Measurements from ENCODE around the gene SEC14L5.

The SEC14L5 gene

DNA sequence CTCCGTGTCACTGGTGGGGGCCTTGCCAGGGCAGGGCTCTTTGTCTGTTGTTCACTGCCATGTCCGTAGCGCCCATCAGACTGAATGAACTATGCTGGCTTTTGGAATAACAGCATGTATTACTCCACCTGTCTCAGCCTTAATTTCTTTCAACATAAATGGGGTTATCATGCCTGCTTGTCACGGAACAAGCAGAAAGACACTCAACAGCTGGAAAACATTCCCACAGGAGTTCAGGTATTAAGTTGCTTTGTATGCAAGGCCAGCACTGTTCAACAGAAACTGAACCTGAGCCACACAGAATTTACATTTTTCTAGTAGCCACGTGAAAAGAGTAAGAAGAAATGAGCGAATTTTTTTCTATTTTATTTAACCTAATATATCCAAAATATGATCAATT is 34.3 kb upstream of the SEC14L5 start:
- Histone ChIP-seq H3K4me1 (ENCODE audit: insufficient read depth, low read length, severe bottlenecking) (no peaks in the 10 kb centered on the region), H3K4me2 (ENCODE audit: low read length) (no peak overlapping the region), H3F3A (ENCODE audit: insufficient read depth, low read length) (no peaks in the 10 kb centered on the region), H3K4me3 (ENCODE audit: low read depth, low read length, poor library complexity, severe bottlenecking) (no peak overlapping the region), H4K20me1 (ENCODE audit: insufficient read depth, low read length) (no peaks in the 10 kb centered on the region), H3K79me2 (ENCODE audit: insufficient read depth, low read length) (no peaks in the 10 kb centered on the region), H3K9me2 (ENCODE audit: low read depth, low read length) (no peaks in the 10 kb centered on the region), H3K9ac (ENCODE audit: low read length) (no peak overlapping the region), H2AFZ (ENCODE audit: low read length) (no peak overlapping the region), H3K9me3 (ENCODE audit: low read length) (peaks cover 8% of the 10 kb centered on the region), H3K27ac (ENCODE audit: low read depth, low read length, poor library complexity, severe bottlenecking) (no peak overlapping the region), H3K36me3 (ENCODE audit: insufficient read depth, low read length) (peaks cover 5% of the 10 kb centered on the region; the same call in 1 of the 2 replicates), H3K27me3 (ENCODE audit: insufficient read depth, low read length) (peaks cover 11% of the 10 kb centered on the region; the same call in 1 of the 2 replicates)
- TF ChIP-seq, protein P1, sequence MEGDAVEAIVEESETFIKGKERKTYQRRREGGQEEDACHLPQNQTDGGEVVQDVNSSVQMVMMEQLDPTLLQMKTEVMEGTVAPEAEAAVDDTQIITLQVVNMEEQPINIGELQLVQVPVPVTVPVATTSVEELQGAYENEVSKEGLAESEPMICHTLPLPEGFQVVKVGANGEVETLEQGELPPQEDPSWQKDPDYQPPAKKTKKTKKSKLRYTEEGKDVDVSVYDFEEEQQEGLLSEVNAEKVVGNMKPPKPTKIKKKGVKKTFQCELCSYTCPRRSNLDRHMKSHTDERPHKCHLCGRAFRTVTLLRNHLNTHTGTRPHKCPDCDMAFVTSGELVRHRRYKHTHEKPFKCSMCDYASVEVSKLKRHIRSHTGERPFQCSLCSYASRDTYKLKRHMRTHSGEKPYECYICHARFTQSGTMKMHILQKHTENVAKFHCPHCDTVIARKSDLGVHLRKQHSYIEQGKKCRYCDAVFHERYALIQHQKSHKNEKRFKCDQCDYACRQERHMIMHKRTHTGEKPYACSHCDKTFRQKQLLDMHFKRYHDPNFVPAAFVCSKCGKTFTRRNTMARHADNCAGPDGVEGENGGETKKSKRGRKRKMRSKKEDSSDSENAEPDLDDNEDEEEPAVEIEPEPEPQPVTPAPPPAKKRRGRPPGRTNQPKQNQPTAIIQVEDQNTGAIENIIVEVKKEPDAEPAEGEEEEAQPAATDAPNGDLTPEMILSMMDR (IDR thresholded peaks at IDR 0.05; ENCODE audit: low read length), result no peak
- no peak for TF ChIP-seq EZH2 (IDR thresholded peaks at IDR 0.05; ENCODE audit: borderline replicate concordance, low read length)

DNA sequence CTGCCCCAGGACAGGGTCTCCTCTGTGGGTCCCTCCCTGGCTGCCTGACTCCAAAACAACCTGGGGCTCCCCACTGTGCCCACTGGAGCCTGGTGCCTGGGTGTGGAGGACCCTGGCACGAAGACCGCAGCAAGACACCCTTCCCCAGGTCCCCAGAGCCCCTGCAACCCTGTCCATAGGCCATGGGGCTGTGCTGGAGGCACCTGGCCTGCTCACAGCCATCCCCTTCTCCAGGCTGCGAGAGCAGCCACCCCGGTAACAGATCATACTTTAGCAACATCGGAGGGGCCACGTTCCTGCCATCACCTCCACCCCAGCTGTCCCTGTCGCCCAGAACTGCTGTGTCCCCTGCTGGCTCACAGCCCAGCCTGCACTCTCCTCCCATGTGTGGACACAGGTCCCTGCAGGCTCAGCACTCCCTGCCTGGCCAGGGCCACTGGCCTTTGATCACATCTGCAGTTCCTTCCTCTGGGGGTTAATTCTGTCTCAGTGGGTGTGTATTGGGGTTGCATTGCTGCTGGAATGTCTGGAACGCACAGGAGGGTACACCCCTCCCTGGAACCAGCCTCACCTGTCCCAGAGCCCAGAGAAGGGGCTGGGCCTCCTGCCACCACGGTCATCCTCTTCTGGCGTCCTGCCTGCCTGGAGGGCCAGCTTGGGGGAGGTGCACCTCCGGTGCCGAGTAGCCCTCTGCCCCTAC is 33.4 kb upstream of the SEC14L5 start:
- H3K9me3 ChIP-seq (ENCODE audit: low read length), result peaks cover 8% of the 10 kb centered on the region
- no peak overlapping the region for H3K4me3 ChIP-seq (ENCODE audit: low read depth, low read length, poor library complexity, severe bottlenecking)
- no peaks in the 10 kb centered on the region for H3K4me1 ChIP-seq (ENCODE audit: insufficient read depth, low read length, severe bottlenecking)
- H2AFZ ChIP-seq (ENCODE audit: low read length), result no peak overlapping the region
- H3K36me3 ChIP-seq (ENCODE audit: insufficient read depth, low read length), result peaks cover 5% of the 10 kb centered on the region; the same call in 1 of the 2 replicates
- no peaks in the 10 kb centered on the region for H4K20me1 ChIP-seq (ENCODE audit: insufficient read depth, low read length)
- no peak overlapping the region for H3K9ac ChIP-seq (ENCODE audit: low read length)
- H3K9me2 ChIP-seq (ENCODE audit: low read depth, low read length), result no peaks in the 10 kb centered on the region
- no peak for TF ChIP-seq EZH2 (IDR thresholded peaks at IDR 0.05; ENCODE audit: borderline replicate concordance, low read length)
- TF ChIP-seq, protein P1 (IDR thresholded peaks at IDR 0.05; ENCODE audit: low read length), result no peak
- H3K4me2 ChIP-seq (ENCODE audit: low read length), result no peak overlapping the region
- peaks cover 11% of the 10 kb centered on the region; the same call in 1 of the 2 replicates for H3K27me3 ChIP-seq (ENCODE audit: insufficient read depth, low read length)
- no peaks in the 10 kb centered on the region for H3K79me2 ChIP-seq (ENCODE audit: insufficient read depth, low read length)
- H3F3A ChIP-seq (ENCODE audit: insufficient read depth, low read length), result no peaks in the 10 kb centered on the region
- no peak overlapping the region for H3K27ac ChIP-seq (ENCODE audit: low read depth, low read length, poor library complexity, severe bottlenecking)

DNA sequence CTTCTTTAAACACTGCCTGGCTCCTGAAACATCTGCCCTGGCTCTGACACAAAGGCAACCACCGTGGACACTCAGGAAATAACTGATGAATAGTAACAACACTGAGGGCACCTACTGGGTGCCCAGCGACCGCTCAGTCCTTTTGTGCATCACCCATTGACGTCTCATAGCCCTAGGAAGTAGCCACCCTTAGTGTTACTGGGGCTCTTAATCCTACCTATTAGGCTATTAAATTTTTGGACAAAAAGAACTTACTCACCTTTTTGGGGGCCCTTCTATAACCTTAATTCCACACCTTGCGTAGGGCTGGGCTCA is 32.9 kb upstream of the SEC14L5 start:
- Histone ChIP-seq H3K27me3 (ENCODE audit: insufficient read depth, low read length) (peaks cover 11% of the 10 kb centered on the region; the same call in 1 of the 2 replicates), H3K36me3 (ENCODE audit: insufficient read depth, low read length) (peaks cover 5% of the 10 kb centered on the region; the same call in 1 of the 2 replicates), H3K9me3 (ENCODE audit: low read length) (peaks cover 8% of the 10 kb centered on the region), H3F3A (ENCODE audit: insufficient read depth, low read length) (no peaks in the 10 kb centered on the region), H3K4me3 (ENCODE audit: low read depth, low read length, poor library complexity, severe bottlenecking) (no peak overlapping the region), H3K79me2 (ENCODE audit: insufficient read depth, low read length) (no peaks in the 10 kb centered on the region), H3K9me2 (ENCODE audit: low read depth, low read length) (no peaks in the 10 kb centered on the region), H3K27ac (ENCODE audit: low read depth, low read length, poor library complexity, severe bottlenecking) (no peak overlapping the region), H3K4me2 (ENCODE audit: low read length) (no peak overlapping the region), H2AFZ (ENCODE audit: low read length) (no peak overlapping the region), H4K20me1 (ENCODE audit: insufficient read depth, low read length) (no peaks in the 10 kb centered on the region), H3K9ac (ENCODE audit: low read length) (no peak overlapping the region), H3K4me1 (ENCODE audit: insufficient read depth, low read length, severe bottlenecking) (no peaks in the 10 kb centered on the region)
- TF ChIP-seq, protein P1 (IDR thresholded peaks at IDR 0.05; ENCODE audit: low read length), result no peak
- TF ChIP-seq EZH2 (IDR thresholded peaks at IDR 0.05; ENCODE audit: borderline replicate concordance, low read length), result no peak
